HG02678 (cell line): Measurements from ENCODE around the gene GH2.
"Not testable (repeated sequence)": the region's sequence is repeated elsewhere in the genome, so short reads cannot be mapped to it uniquely, and the experiment has no call there.

Source experiments
- ATAC-seq: cut with Tn5 transposase; IDR thresholded peaks from one replicate; pipeline ENCODE4 v1.9.1; 2021; ENCODE audit warnings: mild to moderate bottlenecking, moderate library complexity; ENCODE audit not compliant: unreplicated experiment

GH2 gene

DNA sequence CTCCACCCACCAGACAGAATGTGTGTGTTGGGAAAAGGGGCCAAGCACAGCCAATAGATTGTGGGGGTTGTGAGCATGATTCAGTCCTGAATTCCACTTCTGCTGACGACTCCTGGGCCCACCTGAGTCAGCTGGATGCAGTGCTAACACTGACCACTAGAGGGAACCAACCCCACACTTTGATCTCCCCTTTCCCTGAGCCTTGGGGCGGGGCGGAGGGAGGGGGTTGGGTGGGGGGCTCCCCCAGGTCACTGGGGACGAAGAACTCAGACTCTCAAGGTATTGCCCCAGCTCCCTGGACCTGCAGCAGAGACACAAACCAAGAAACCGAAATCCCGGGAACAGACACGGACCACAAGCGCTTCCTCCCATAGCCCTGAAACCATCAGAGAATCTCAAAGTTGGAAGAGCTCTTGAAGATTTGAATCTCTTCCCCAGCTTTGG, 29.9 kb upstream of the GH2 start:
- no peak for ATAC-seq

- no peak for ATAC-seq
Measured at GRCh38 chr17:63911041-63911635, 29.4 kb upstream of the GH2 start, which contains the start of gene CSHL1. Gene CSHL1 (minus strand): TSS chr17:63911258. CDS start chr17:63911196, 62 bp downstream.

DNA sequence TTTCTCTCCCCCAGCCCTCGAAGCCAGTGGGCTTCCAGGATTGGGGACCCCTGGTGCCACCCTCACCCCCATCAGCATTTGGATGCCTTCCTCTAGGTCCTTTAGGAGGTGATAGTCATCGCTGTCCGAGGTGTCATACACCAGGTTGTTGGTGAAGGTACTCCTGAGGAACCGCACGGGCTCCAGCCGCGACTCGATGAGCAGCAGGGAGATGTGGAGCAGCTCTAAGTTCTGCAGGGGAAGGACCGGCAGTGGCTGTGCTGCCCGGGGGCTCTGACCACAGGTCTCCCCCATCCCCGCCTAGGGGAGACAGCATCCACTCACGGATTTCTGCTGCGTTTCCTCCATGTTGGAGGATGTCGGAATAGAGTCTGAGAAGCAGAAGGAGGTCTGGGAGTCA, 28.4 kb upstream of the GH2 start:
- no peak for ATAC-seq

GRCh38 chr17:63909586-63909985, 27.8 kb upstream of the GH2 start:
- not testable (repeated sequence) for ATAC-seq

- ATAC-seq = not testable (repeated sequence)
Measured at GRCh38 chr17:63907161-63907778, 25.5 kb upstream of the GH2 start.

GRCh38 chr17:63904796-63905195, 23.1 kb upstream of the GH2 start:
- ATAC-seq = not testable (repeated sequence)

GRCh38 chr17:63903787-63904201, 22.1 kb upstream of the GH2 start:
- ATAC-seq = not testable (repeated sequence)

- ATAC-seq = not testable (repeated sequence)
Measured at GRCh38 chr17:63901971-63902370, 20.2 kb upstream of the GH2 start.

GRCh38 chr17:63898899-63899798, 17.4 kb upstream of the GH2 start:
- ATAC-seq = not testable (repeated sequence)

- not testable (repeated sequence) for ATAC-seq
Measured at GRCh38 chr17:63896524-63897354, 15.0 kb upstream of the GH2 start, which contains the start of gene CSH1. Gene CSH1 (minus strand): TSS chr17:63896574. CDS start chr17:63896511, 63 bp downstream.

DNA sequence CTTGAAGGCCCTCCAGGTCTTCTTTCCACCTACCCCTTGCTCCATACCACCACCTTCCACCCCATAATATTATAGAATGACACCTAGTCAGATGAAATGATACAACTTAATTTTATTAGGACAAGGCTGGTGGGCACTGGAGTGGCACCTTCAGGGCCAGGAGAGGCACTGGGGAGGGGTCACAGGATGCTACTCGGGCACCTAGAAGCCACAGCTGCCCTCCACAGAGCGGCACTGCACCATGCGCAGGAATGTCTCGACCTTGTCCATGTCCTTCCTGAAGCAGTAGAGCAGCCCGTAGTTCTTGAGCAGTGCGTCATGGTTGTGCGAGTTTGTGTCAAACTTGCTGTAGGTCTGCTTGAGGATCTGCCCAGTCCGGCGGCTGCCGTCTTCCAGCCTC, 13.1 kb upstream of the GH2 start:
- ATAC-seq = not testable (repeated sequence)

DNA sequence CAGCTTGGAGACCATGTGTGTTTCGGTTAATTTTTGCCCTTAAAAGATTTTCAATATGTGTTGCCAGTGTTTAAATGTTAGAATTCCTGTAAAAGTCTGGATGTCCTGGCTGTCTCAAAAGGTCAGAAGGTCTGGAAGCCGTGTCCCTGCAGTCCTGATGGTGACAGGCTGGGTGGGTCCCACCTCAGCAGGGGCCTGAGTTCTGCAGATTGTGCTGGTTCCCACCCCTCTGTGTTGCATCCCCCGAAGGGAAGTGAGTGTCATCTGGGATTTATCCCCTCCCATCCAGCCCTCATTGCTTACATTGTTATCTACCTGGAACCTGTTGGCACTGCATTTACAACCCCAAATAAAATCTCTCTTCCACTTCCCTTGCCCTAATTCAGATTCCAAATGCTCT, 12.3 kb upstream of the GH2 start:
- not testable (repeated sequence) for ATAC-seq

DNA sequence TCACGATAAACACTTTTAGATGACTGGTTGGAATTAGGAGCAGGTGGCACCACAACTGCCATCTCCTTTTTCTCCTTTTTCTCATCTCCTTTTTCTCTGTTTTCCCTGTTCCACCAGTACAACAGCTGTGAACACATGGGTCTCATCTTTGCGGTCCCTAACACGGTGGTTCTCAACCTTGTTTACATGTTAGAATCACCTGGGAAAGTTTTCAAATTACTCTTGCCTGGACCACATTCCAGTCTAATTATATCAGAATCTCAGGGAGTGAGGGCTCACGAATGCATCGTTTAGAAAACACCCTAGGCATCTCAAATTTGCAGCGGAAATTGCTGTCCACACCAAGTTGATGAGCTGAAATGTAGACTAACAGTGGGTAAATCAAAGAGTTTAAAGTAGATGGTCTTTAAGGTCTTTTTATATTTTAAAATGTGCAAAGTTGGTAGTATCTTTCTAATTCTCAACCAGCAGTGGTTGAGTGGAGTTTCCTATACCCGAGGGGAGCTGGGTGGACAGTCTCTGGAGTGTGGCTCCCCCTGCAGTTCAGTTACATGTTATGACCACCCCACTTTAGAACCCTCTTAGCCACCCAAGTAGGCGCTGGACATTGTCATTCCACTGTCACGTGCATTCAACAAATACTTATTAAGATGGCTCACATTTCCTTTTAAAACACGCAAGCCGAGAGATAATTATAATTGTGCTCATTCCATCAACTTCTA, 10.7 kb upstream of the GH2 start:
- not testable (repeated sequence) for ATAC-seq

DNA sequence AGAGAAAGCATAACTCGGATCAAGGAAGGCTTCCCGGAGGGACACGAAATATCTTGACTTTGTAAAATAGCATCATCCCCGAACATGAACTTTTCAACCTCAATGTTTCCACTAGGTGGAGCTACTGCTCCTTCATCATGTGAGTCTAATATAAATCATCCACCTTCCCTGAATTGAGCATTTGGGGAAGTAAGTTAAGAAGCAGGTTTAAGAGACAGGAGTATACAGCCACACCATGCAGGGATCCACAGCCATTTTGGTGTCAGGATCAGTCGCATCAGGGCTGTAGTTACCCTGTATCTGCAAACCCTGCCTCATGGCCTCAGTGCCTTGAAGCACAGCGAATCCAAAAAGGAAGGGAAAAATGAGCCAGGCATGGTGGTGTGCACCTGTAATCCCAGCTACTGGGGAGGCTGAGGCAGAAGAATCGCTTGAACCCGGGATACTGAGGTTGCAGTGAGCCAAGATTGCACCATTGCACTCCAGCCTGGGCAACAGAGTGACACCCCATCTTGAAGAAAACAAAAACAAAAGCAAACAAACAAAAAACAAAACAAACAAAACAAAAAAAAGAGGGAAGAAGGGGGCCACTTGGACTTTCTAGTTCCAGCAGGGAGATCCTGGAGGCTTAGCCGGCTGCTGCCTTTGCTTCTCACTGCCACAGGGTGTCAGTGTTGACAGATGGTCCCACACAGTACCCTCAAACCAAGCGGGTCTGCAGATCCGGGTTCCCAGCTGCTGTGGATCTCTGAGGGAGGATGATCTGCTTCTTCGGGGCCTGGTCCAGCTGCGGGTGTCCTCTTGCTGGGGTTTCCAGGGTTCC, 7.5 kb upstream of the GH2 start:
- not testable (repeated sequence) for ATAC-seq

DNA sequence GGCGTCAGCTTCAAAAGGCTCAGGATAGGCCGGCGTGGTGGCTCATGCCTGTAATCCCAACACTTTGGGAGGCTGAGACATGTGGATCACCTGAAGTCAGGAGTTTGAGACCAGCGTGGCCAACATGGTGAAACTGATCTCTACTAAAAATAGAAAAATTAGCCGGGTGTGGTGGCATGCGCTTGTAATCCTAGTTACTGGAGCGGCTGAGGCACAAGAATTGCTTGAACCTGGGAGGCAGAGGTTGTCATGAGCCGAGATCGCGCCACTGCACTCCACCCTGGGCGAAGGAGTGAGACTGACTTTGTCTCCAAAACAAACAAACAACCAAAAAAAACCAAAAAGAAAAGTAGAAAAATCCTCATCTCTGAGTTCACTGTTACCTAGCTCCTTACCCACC, 3.4 kb upstream of the GH2 start:
- not testable (repeated sequence) for ATAC-seq

GRCh38 chr17:63882626-63883126, 932 bp upstream of the GH2 start:
- ATAC-seq = not testable (repeated sequence)

- ATAC-seq = not testable (repeated sequence)
Measured at GRCh38 chr17:63881337-63881736, 407 bp downstream of the GH2 start.

DNA sequence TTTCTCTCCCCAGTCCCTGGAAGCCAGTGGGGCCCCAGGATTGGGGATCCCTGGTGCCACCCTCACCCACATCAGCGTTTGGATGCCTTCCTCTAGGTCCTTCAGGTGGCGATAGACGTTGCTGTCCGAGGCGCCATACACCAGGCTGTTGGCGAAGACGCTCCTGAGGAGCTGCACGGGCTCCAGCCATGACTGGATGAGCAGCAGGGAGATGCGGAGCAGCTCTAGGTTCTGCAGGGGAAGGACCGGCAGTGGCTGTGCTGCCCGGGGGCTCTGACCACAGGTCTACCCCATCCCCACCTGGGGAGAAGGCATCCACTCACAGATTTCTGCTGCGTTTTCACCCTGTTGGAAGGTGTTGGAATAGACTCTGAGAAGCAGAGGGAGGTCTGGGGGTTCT, 1.0 kb downstream of the GH2 start:
- ATAC-seq = no peak

DNA sequence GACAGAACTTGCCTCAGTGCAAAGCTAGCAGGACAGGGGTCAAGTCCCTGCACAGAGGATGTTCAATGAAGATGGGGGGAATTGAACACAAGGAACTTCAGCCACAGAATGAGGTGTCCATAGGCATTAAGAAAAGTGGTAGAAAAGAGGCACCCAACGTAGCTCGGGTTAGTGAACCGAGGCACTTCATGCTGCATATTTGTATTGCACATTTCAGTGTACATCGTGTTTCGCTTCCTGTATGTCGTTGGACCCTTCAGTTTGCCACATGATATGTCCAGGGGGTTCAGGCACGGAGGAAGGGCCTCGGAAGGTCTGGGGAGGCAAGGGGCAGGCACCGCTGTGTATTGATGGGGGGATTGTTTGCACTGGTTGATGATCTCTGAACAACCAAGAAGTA, 3.3 kb downstream of the GH2 start:
- ATAC-seq = not testable (repeated sequence)
